GM12801 (cell line): ENCODE data around the gene SLC41A3.

Source experiments
- TF ChIP-seq, protein P1 (sequence below): IDR thresholded peaks from one replicate; pipeline ENCODE4 v1.5.1; 2011; ENCODE audit warnings: control low read depth; ENCODE audit not compliant: insufficient read length; ENCODE audit errors: extremely low read depth

The SLC41A3 gene

DNA sequence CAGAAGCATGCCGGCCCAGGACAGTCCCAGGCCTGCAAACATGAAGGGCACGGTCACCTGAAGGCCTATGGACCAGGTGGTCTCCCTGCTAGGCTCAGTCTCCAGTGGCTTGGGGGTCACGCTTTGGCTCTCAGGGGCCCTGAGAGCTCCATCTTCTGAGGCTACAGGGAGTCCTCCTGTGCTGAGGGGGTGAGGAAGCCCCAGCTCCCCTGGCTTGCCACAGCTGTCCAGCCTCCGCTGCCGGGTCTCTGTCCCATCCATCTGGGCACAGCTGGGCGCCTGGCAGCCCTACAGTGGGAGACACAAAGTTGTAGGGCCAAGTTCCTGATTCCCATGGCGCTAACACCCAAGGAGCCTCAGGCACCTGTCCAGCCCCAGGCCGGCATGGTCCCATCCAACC lies 16.0 kb downstream of the SLC41A3 start:
- TF ChIP-seq, protein P1, sequence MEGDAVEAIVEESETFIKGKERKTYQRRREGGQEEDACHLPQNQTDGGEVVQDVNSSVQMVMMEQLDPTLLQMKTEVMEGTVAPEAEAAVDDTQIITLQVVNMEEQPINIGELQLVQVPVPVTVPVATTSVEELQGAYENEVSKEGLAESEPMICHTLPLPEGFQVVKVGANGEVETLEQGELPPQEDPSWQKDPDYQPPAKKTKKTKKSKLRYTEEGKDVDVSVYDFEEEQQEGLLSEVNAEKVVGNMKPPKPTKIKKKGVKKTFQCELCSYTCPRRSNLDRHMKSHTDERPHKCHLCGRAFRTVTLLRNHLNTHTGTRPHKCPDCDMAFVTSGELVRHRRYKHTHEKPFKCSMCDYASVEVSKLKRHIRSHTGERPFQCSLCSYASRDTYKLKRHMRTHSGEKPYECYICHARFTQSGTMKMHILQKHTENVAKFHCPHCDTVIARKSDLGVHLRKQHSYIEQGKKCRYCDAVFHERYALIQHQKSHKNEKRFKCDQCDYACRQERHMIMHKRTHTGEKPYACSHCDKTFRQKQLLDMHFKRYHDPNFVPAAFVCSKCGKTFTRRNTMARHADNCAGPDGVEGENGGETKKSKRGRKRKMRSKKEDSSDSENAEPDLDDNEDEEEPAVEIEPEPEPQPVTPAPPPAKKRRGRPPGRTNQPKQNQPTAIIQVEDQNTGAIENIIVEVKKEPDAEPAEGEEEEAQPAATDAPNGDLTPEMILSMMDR = no peak

DNA sequence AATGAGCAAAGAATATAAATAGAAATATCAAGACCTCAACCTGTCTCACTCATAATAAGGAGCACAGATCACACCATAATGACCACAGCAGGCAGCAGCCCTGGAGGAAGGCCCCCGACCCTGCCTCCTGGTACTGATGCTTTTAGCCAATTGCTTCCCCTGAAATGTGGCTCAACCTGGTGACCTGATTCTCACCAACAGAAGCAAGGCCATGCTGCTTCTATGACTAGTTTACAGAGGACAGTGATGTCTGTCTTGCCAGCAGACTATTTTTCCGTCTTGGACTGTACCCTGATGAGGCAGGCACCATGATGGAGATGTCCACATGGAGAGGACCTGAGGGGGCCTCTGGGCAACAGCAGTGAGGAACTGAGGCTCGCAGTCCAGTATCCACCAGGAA lies 18.0 kb downstream of the SLC41A3 start:
- TF ChIP-seq, protein P1 = no peak

DNA sequence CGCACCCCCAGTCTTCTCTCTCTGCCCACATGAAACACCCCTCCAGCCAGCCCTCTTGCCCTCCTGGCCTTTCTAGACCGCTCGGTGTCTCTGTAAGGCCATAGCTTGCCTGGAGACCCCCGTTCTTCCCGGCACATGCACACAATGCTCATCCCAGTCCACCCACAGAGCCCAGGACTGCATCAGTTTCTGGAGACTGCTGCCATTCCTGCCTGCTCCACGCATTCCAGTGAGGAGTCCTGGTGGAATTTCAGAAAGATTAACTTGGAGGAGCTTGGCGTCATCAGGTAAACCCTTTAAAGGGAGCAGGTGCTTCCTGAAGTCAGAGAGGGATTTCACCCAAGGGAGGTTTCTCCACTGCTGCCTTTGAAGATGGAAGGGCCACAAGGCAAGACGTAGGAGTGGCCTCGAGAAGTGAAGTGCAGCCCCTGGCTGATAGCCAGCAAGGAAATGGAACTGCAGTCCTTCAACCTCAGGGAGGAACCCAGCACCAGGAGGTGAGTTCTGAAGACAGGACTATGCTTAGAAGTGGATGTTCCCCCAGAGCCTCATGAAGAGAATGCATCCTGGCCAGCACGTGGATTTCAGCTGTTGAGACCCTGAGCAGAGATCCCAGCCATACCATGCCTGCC lies 19.2 kb downstream of the SLC41A3 start:
- TF ChIP-seq, protein P1 = no peak

DNA sequence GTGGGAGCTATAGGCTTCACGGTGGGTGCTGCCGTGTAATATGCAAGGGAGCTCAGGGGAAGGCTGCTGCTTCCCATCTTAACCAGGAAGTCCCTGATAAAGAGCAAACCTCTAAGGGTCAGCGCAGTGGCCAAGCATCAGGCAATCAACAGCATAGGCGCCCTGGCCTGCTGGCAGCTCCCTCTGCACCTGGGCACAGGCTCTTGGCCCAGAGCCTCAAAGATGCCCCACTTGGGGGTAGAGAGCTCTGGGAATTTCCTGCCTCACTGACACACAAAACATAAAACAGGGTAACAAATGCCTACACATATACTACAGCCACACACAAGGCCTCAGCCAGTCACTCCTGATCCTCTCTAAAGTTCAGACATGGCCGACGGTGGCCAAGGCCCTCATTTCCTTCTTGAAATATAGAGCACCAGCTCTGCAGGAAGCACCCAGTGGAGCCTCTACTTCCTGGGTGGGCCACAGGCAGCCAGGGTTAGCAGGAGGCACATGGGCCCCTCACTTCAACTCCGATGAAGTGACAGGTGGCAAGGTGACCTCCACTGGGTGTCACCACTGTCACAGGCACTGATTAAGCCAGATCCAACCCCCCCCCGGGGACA lies 20.5 kb downstream of the SLC41A3 start:
- TF ChIP-seq, protein P1 = no peak

DNA sequence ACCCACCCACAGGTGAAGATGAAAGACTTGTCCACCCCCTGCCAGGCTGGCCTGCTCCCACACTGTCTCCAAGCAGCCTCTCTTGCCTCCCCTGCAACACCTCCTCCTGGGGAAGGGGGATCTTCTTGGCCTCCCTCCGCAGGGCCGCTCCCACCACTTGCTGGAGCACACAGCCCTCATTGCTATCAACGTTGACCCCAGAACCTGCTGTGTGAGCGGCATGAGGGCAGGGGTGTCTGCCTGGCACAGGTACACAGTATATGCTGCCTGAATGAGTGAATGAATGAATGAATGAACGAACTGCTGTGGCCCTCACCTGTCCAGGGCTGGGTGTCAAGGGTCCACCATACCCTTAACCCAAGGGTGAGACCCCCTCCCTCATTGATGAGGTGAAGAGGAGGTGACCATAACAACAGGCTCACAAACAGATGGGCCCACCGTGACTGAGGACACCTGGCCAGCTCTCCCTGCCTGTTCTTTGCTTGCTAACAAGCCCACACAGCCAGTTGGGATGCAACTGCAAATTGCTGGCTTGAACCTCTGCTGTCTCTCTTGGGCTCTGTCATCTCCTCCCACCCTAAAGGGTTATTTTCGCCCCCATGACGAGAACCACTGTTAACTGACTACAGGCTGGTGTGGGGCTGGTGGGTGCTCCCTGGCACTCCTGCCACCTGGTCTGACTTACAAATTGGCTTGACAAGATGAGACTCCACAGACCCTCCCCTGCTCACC lies 22.5 kb downstream of the SLC41A3 start:
- TF ChIP-seq, protein P1 = no peak

DNA sequence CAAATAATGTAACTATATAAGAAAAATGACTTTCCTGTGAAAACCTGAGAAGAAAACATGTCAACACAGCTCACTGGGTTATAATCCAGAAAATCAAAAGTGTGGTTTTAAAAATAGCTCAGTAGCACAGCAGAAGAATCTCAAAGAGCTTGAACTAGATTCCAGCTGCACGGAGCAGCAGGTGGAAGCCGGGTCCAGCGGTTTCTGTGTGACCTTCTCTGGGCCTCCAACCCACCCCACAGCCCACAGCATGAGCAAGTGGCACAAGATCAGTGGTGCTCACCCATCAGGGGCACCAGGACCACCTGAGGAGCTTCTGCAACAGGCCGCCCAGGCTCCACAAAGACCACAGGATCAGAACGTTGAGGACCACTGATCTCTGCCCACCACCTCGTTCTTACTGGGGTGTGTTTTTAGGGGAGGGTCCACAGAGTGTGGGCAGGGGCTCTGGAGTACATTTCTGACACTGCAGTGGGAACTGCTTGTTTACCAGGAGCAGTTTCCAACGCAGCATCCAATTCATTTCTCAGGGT lies 23.2 kb downstream of the SLC41A3 start:
- TF ChIP-seq, protein P1 = no peak

DNA sequence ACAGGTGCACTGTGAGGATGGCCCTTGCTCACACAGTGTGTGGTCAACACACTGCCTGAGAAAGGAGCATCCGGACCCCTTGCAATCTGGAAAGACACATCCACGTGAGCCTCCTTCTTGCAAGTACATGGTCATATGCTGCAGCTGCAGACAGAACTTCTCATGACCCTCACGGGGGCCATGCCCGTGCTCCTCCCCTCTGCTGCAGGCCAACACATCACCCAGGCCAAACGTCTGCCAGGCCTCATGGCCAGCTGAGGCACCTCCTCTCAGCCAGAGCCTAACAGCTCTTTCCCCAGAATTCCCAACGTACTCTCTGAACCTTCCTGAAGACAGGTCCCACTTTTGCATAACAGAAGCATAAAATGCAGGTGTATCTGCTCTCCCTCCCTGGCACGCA lies 25.3 kb downstream of the SLC41A3 start:
- TF ChIP-seq, protein P1 = no peak
